Suprapubic skin (tissue), 4 donors: ENCODE results near the gene CPNE2. TPM values are rescaled to one million over a fixed set of nuclear protein-coding genes. Genes with fewer than 3 reads are reported as not detected.

Experiments
- DNase-seq, 2 donors: peaks; one replicate each; pipeline ENCODE4 v3.0.0-alpha.2; 2019; ENCODE audit warnings: low spot score in 2 of 2
- H3K27ac ChIP-seq: fragments of 200-600 bp; sonication (generic); one replicate; pipeline ENCODE4 v1.5.1; 2019
- H3K27me3 ChIP-seq: fragments of 200-600 bp; sonication (generic); one replicate; pipeline ENCODE4 v1.5.1; 2019
- H3K36me3 ChIP-seq: fragments of 200-600 bp; sonication (generic); one replicate; pipeline ENCODE4 v1.5.1; 2019
- H3K4me1 ChIP-seq: fragments of 200-600 bp; sonication (generic); one replicate; pipeline ENCODE4 v1.5.1; 2019
- H3K4me3 ChIP-seq: fragments of 200-600 bp; sonication (generic); one replicate; pipeline ENCODE4 v1.5.1; 2019; ENCODE audit warnings: mild to moderate bottlenecking
- H3K9me3 ChIP-seq: fragments of 200-600 bp; sonication (generic); one replicate; pipeline ENCODE4 v1.5.1; 2019
- EP300 ChIP-seq: sonication (generic); formaldehyde crosslinking; IDR thresholded peaks from one replicate; pipeline ENCODE4 v1.6.1; 2017; ENCODE audit warnings: antibody characterized with exemption
- POLR2A ChIP-seq, 2 donors: fragments of 450-650 bp; IDR thresholded peaks; one replicate each; pipeline ENCODE4 v1.6.1; 2017; ENCODE audit warnings: antibody characterized with exemption in 2 of 2, mild to moderate bottlenecking in 2 of 2, moderate library complexity in 2 of 2
- POLR2AphosphoS5 ChIP-seq, 3 donors: sonication (generic); formaldehyde crosslinking; IDR thresholded peaks; one replicate each; pipeline ENCODE4 v1.6.1; 2017; ENCODE audit warnings: antibody characterized with exemption in 3 of 3
- WGBS: methylation state at CpG from one replicate; pipeline ENCODE4 v1.1.5; 2018; 5-methylcytosine and 5-hydroxymethylcytosine counted together
- total RNA-seq, 4 donors: library from RNA; depleted of rRNA; stranded (reverse); fragments of >200 nt; gene quantifications; one replicate each; pipeline ENCODE4 v1.1.0, GENCODE V29; 2016
- TF ChIP-seq, protein P1 (sequence below), 2 donors: fragments of 200-600 bp in 1 of 2; fragments of 450-650 bp in 1 of 2; sonication (generic) in 1 of 2; IDR thresholded peaks; one replicate each; pipeline ENCODE4 v1.5.1; 2016 to 2019; ENCODE audit warnings: antibody characterized with exemption in 2 of 2, mild to moderate bottlenecking in 1 of 2, moderate library complexity in 1 of 2

The CPNE2 gene
- total RNA-seq, 4 donors from 2014 or later, result 12.7 to 23.1 (median 15.7) TPM

DNA sequence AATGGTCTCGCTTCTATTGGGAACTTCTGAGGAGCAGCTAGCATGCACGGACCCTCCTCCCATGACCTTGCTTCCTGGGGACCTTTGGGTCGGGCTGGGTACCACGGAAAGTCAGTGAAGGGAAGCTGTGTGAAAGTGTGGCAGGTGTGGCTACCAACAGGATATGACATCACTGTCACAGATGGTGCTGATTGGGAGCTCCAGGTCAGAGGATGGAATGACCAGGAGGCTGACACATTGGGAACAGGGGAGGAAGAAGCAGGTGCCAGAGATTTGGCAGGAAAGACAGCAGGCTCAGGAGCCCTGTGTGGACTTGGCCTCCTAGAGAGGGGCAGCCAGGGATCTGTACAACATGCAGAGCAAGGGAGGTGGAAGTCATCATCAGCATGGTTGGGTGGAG lies 34.0 kb downstream of the CPNE2 start:
- H3K27ac ChIP-seq, result no peak overlapping the region
- no peaks in the 10 kb centered on the region for H3K27me3 ChIP-seq
- H3K4me3 ChIP-seq, result no peak overlapping the region
- DNase-seq, result no peak
- no peak for TF ChIP-seq POLR2AphosphoS5 (IDR thresholded peaks at IDR 0.05)
- TF ChIP-seq POLR2A (IDR thresholded peaks at IDR 0.05), result no peak
- TF ChIP-seq, protein P1, sequence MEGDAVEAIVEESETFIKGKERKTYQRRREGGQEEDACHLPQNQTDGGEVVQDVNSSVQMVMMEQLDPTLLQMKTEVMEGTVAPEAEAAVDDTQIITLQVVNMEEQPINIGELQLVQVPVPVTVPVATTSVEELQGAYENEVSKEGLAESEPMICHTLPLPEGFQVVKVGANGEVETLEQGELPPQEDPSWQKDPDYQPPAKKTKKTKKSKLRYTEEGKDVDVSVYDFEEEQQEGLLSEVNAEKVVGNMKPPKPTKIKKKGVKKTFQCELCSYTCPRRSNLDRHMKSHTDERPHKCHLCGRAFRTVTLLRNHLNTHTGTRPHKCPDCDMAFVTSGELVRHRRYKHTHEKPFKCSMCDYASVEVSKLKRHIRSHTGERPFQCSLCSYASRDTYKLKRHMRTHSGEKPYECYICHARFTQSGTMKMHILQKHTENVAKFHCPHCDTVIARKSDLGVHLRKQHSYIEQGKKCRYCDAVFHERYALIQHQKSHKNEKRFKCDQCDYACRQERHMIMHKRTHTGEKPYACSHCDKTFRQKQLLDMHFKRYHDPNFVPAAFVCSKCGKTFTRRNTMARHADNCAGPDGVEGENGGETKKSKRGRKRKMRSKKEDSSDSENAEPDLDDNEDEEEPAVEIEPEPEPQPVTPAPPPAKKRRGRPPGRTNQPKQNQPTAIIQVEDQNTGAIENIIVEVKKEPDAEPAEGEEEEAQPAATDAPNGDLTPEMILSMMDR (IDR thresholded peaks at IDR 0.05), result no peak
- TF ChIP-seq EP300, result no peak
- no peaks in the 10 kb centered on the region for H3K9me3 ChIP-seq
- peaks cover 16% of the 10 kb centered on the region for H3K36me3 ChIP-seq
- H3K4me1 ChIP-seq, result no peaks in the 10 kb centered on the region
- WGBS, result 100% methylated on average over 4 of the region's 4 CpGs

DNA sequence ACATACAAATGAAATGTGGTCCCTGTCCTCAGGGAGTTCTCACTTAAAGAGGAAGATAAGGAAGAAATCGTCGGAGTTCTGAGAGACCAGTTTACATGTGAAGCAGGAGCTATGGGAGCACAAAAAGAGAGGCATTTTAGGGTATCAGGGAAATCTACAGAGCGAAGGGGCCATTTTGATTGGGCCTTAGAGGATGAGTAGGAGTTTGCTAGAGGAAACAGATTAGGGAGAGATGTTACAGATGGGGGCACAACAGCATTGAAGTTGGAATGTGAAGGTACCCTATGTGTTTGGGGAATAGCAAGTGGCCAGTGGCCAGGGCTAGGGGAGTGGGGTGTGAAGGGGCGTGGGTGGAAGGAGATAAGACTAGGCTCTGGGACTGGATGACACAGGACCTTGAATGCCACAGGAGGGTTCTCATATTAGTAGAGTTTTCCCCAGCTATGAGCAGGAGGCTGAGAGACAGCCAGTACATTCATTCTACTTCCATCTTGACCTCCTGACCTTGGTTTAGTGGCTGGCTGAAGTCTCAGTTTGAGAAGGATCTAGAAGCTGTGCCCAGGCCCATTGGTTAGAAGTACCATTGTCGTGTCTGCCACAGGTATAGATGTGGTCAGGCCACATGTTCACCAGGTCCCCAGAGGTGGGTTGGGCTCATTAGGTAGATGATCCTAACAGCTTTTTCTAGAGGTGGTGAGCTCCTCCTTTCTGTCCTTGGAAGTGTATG lies 34.8 kb downstream of the CPNE2 start:
- no peaks in the 10 kb centered on the region for H3K4me1 ChIP-seq
- no peaks in the 10 kb centered on the region for H3K27me3 ChIP-seq
- peaks cover 8% of the 10 kb centered on the region for H3K36me3 ChIP-seq
- WGBS, result 87% methylated on average over 5 of the region's 5 CpGs
- H3K9me3 ChIP-seq, result no peaks in the 10 kb centered on the region
- TF ChIP-seq POLR2A (IDR thresholded peaks at IDR 0.05) (no peak), EP300 (no peak), POLR2AphosphoS5 (IDR thresholded peaks at IDR 0.05) (no peak)
- TF ChIP-seq, protein P1 (IDR thresholded peaks at IDR 0.05), result no peak
- DNase-seq, result no peak
- H3K4me3 ChIP-seq, result no peak overlapping the region
- H3K27ac ChIP-seq, result no peak overlapping the region

DNA sequence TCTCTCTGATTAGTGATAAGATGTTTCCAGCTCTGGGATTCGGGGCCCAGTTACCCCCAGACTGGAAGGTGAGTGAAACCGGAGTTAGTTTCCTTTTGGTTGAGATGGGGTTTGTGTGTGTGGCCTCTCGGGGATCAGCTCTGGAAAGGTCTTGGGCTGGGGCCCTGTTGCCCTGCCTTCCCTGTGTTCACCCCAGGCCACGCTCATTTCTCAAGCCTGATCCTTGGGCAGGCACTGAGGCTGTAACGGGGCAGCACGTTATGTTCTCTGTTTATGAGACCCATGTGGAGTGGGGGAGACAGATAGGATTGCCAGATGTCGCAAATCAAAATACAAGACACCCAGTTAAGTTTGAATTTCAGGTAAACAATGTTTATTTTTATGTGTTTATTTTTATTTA lies 35.5 kb downstream of the CPNE2 start:
- H3K4me1 ChIP-seq, result no peaks in the 10 kb centered on the region

DNA sequence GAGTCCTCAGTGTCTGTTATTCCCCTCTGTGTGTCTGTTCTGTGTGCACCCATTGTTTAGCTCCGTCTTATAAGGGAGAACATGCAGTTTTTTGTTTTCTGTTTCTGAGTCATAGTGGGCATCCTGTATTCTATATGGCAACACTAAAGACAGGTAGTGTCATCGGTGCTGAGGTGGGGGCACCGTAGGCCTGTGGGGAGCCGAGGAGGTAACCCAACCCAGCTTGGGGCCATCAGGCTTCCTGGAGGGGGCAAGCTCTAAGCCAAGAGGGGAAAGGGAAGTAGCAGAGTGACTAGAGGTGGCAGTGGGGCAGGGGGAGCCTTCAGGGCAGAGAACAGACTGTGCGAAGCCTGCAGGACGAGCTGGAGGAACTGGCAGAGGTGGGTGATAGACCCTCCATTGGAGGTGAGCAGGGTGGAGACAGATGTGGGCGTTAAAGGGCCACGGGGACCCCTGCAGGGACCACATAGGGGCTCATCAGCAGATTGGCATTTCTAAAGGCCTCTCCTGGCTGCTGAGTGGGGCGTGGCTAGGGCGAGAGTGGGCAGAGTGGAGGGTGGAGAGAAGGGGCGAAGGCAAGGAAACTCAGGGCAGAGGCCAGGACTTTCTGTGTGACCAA lies 36.5 kb downstream of the CPNE2 start:
- TF ChIP-seq EP300, result no peak
- no peak for TF ChIP-seq POLR2A (IDR thresholded peaks at IDR 0.05)
- TF ChIP-seq, protein P1 (IDR thresholded peaks at IDR 0.05), result no peak
- TF ChIP-seq POLR2AphosphoS5 (IDR thresholded peaks at IDR 0.05), result no peak
- no peak overlapping the region for H3K4me3 ChIP-seq
- no peaks in the 10 kb centered on the region for H3K4me1 ChIP-seq
- DNase-seq, result no peak
- no peaks in the 10 kb centered on the region for H3K27me3 ChIP-seq
- WGBS, result 81% methylated on average over 11 of the region's 11 CpGs
- peaks cover 6% of the 10 kb centered on the region for H3K36me3 ChIP-seq
- H3K27ac ChIP-seq, result no peak overlapping the region
- H3K9me3 ChIP-seq, result no peaks in the 10 kb centered on the region

More for the DNA sequence above, 35.5 kb downstream of the CPNE2 start:
- H3K9me3 ChIP-seq, result no peaks in the 10 kb centered on the region
- no peak for DNase-seq
- 89% methylated on average over 4 of the region's 7 CpGs for WGBS
- H3K36me3 ChIP-seq, result peaks cover 6% of the 10 kb centered on the region
- no peak overlapping the region for H3K4me3 ChIP-seq
- H3K27me3 ChIP-seq, result no peaks in the 10 kb centered on the region
- TF ChIP-seq POLR2A (IDR thresholded peaks at IDR 0.05) (no peak), POLR2AphosphoS5 (IDR thresholded peaks at IDR 0.05) (no peak), EP300 (no peak)
- TF ChIP-seq, protein P1 (IDR thresholded peaks at IDR 0.05), result no peak
- H3K27ac ChIP-seq, result no peak overlapping the region

DNA sequence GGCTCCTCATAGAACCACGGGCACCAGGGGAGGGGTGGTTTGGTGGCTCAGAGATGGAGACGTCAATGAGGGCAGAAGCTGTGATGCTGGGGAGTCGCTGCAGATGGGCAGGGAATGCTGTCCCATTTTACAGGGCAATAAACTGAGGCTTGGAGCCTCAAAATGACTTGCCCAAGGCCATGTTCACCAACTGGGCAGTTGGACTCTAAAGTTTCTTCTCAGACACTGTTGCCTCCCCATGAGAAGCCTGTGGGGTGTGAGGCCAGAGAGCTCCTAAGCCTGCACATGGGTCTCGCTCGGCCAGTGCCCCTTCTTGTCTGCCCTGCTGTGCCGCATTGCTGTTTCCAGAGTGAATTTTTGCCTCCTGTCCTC lies 38.6 kb downstream of the CPNE2 start:
- no peak overlapping the region for H3K27ac ChIP-seq
- no peaks in the 10 kb centered on the region for H3K4me1 ChIP-seq
- H3K36me3 ChIP-seq, result peaks cover 5% of the 10 kb centered on the region
- WGBS, result 92% methylated on average over 6 of the region's 6 CpGs
- H3K27me3 ChIP-seq, result no peaks in the 10 kb centered on the region
- H3K4me3 ChIP-seq, result no peak overlapping the region
- TF ChIP-seq EP300 (no peak), POLR2A (IDR thresholded peaks at IDR 0.05) (no peak), POLR2AphosphoS5 (IDR thresholded peaks at IDR 0.05) (no peak)
- TF ChIP-seq, protein P1 (IDR thresholded peaks at IDR 0.05), result no peak
- no peak for DNase-seq
- no peaks in the 10 kb centered on the region for H3K9me3 ChIP-seq
